AG10803 (cell line): ENCODE measurements around the gene ATP2B2.

ENCODE experiments used
- DNase-seq: peaks from one replicate; pipeline ENCODE4 v3.0.0; 2010; ENCODE audit warnings: low read depth
- H3K4me3 ChIP-seq: 2 replicates; pipeline ENCODE4 v1.5.1; 2011; ENCODE audit warnings: mild to moderate bottlenecking, low read length, control low read depth
- TF ChIP-seq, protein P1 (sequence below): conservative IDR thresholded peaks from 2 replicates; pipeline ENCODE4 v1.5.1; 2011; ENCODE audit warnings: mild to moderate bottlenecking, low read length, control low read depth, inconsistent platforms

Gene ATP2B2

DNA sequence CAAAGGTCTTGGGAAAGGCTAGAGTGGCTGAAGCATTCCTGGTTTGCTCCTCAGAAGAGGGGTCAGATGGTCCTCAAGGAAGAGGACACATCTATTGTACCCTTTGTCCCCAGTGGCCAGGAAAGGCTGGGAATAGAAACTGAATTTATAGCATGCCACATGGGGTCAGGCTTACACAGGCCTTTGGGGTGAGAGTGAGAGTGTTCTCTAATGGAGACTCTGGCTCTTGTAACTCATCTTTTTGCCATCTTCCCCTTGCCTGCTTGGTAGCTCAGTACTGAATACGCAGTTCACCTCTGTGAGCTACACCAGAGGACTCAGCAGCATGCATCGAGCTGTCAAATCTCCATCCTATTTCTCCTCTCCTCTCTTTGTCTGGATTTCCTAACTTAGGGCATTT is 87.5 kb downstream of the ATP2B2 start:
- TF ChIP-seq, protein P1, sequence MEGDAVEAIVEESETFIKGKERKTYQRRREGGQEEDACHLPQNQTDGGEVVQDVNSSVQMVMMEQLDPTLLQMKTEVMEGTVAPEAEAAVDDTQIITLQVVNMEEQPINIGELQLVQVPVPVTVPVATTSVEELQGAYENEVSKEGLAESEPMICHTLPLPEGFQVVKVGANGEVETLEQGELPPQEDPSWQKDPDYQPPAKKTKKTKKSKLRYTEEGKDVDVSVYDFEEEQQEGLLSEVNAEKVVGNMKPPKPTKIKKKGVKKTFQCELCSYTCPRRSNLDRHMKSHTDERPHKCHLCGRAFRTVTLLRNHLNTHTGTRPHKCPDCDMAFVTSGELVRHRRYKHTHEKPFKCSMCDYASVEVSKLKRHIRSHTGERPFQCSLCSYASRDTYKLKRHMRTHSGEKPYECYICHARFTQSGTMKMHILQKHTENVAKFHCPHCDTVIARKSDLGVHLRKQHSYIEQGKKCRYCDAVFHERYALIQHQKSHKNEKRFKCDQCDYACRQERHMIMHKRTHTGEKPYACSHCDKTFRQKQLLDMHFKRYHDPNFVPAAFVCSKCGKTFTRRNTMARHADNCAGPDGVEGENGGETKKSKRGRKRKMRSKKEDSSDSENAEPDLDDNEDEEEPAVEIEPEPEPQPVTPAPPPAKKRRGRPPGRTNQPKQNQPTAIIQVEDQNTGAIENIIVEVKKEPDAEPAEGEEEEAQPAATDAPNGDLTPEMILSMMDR = peak; percentile 44
- H3K4me3 ChIP-seq = no peak overlapping the region
- peak; percentile 8 for DNase-seq

DNA sequence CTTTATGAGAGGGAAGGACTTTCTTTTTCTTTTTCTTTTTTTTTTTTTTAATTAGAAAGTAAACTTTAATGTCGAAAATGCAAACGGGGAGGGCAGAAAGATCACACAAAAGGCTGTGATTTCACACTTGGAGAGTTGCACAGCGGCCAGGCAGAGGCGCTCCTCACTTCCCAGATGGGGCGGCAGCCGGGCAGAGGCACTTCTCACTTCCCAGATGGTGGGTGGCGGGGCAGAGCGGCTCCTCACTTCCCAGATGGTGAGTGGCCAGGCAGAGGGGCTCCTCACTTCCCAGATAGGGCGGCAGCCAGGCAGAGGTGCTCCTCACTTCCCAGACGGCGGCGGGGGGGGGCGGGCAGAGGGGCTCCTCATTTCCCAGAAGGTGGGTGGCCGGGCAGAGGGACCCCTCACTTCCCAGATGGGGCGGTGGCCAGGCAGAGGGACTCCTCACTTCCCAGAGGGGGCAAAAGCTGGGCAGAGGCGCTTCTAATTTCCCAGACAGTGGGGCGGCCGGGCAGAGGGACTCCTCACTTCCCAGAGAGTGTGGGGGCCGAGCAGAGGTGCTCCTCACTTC is 88.6 kb downstream of the ATP2B2 start:
- no peak for DNase-seq

DNA sequence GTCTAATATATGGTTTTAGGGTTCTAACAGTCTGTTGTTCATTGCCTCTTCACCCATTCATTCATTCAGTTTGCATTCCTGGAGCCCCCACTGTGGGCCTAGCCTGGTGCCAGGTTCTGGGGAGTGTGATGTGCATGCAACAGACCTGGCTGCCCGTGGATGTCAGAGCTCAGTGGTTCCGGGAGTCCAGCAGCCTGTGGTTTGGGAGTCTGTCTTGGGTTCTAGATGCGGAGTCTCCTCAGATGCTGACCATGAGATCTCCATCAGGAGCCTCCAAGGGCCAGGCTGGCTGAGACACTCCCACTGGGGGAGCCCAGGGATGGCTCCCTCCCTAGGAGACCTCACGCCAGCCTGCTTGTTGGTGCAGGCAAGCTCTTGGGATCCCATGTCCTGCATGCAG is 92.3 kb downstream of the ATP2B2 start:
- TF ChIP-seq, protein P1 = no peak
- no peak for DNase-seq
- no peak overlapping the region for H3K4me3 ChIP-seq

More for the DNA sequence above, 88.6 kb downstream of the ATP2B2 start:
- H3K4me3 ChIP-seq = no peak overlapping the region
- TF ChIP-seq, protein P1 = no peak

DNA sequence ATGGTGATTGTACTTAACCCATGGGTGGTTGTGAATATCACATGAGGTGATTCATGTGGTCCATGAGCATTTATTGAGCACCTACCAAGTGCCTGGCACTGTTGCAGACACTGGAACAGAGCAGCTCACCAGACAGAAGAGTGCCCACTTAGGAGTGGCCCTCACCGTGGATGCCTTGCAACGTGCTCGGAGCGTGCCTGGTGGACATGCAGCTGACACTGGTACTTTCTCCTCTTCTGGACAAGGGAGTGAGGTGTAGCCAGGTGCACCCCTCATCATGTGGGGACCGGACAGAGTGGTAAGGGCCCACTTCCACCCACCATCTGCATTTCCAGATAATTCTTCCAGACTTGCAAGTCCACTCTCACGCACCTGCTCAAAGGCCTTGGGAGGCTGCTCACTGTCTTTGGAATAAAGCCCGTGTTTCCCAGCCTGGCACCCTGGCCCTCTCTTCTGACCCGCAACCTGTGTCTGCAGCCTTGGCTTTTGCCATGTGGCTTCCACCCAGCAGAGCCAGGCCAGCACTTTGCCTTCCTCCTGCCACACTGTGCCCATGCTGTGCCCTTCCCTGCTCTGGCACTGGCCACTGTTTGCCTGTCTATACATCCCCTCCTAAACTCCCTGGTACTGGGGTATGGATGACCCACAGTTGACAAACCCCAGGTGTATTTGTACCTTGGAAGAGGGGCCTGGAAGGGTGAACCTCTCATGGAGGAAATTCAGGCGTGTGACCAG is 93.6 kb downstream of the ATP2B2 start:
- no peak for DNase-seq
- TF ChIP-seq, protein P1 = no peak
- H3K4me3 ChIP-seq = no peak overlapping the region

DNA sequence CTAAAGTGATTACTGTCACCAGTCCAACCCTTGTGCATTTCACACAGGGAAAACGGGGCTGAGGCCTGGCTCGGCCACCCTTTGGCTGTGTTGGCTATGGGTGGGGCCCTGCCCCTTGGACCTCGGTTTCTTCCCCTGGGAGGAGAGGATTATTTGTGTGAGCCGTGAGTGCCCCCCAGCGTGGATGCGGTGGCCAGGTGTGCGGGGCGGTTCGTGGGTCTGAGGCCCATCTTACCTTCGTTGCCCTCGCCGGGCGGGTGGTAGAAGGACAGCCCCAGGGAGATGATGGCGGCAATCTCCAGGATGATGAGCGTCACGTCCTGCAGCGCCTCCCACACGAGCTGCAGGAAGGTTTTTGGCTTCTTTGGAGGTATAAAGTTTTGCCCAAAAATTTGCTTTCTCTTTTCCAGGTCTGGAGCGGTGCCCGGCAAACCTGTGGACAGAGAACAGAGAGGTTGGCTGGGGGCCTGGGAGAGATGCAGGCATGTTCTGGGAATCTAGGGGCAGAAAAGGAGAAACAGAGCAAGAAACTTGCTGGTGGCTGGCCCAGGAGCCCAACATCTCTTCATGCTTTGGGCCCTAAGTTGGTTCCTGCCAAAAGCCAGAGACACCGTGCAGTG is 94.9 kb downstream of the ATP2B2 start:
- no peak for DNase-seq
- TF ChIP-seq, protein P1 = no peak
- no peak overlapping the region for H3K4me3 ChIP-seq

DNA sequence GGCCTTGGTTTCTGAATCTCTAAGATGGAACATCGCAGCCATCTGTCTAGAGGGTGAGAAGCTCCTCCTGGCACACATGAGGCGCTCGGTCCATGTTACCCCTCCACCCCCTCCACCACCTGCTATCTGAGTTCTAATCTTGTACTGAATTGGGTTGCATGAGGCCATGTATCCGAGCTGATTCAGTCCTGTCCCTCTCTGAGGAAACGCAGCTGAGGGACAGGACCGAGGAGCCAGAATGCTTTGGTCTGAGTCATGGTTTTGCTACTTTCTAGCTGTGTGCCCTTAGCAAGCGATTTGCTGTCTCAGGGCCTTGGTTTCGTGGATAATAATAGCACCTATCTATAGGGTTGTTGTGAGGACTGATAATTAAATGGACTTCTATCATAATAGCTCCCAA is 96.7 kb downstream of the ATP2B2 start:
- no peak for DNase-seq
- TF ChIP-seq, protein P1 = no peak
- H3K4me3 ChIP-seq = no peak overlapping the region

DNA sequence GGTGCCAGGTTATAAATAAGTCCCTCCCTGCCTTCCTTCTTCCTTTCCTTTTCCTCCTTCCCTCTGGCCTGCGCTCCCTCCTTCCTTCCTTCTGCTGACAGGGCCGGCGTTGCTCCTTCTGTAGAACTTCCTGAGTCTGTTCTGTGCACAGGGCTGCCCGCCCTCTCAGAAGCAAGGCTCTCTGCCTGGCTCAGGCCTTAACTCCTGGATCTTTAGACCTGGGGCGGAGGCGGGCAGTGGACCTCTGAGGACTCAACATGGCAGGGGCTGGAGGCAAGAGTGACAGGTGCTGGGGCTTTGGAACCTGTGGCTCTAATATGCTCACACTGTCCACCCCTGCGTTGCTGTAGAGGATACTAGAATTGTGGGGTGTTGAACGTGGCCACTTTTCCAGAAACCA is 98.0 kb downstream of the ATP2B2 start:
- no peak overlapping the region for H3K4me3 ChIP-seq
- TF ChIP-seq, protein P1 = no peak
- DNase-seq = no peak
